ENCODE results near the gene PRDX2. TPM values are rescaled to one million over a fixed set of nuclear protein-coding genes. Genes with fewer than 3 reads are reported as not detected.
A peak's percentile ranks its signal among the peaks of the same experiment; 100 is the strongest.

The PRDX2 gene
- total and polyA plus RNA-seq, 2 experiments from 2014 or later, result 346 to 465 TPM

DNA sequence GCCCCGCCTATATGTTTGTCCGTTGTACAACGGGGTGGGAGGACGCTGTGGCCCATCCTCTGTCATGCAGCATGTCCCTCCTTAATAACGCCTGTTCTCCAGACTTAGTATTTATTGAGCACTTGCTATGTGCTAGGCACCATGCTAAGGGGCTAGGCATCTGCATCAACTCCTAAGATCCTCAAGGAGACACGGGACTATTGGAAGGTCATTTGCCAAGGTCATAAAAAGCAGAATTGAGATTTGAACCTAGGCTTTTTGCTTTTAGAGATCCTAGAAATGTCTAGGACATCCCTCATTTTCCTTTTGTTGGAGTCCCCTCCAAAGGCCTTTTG lies 34.9 kb upstream of the PRDX2 start (continued):
- TF ChIP-seq, protein P1, sequence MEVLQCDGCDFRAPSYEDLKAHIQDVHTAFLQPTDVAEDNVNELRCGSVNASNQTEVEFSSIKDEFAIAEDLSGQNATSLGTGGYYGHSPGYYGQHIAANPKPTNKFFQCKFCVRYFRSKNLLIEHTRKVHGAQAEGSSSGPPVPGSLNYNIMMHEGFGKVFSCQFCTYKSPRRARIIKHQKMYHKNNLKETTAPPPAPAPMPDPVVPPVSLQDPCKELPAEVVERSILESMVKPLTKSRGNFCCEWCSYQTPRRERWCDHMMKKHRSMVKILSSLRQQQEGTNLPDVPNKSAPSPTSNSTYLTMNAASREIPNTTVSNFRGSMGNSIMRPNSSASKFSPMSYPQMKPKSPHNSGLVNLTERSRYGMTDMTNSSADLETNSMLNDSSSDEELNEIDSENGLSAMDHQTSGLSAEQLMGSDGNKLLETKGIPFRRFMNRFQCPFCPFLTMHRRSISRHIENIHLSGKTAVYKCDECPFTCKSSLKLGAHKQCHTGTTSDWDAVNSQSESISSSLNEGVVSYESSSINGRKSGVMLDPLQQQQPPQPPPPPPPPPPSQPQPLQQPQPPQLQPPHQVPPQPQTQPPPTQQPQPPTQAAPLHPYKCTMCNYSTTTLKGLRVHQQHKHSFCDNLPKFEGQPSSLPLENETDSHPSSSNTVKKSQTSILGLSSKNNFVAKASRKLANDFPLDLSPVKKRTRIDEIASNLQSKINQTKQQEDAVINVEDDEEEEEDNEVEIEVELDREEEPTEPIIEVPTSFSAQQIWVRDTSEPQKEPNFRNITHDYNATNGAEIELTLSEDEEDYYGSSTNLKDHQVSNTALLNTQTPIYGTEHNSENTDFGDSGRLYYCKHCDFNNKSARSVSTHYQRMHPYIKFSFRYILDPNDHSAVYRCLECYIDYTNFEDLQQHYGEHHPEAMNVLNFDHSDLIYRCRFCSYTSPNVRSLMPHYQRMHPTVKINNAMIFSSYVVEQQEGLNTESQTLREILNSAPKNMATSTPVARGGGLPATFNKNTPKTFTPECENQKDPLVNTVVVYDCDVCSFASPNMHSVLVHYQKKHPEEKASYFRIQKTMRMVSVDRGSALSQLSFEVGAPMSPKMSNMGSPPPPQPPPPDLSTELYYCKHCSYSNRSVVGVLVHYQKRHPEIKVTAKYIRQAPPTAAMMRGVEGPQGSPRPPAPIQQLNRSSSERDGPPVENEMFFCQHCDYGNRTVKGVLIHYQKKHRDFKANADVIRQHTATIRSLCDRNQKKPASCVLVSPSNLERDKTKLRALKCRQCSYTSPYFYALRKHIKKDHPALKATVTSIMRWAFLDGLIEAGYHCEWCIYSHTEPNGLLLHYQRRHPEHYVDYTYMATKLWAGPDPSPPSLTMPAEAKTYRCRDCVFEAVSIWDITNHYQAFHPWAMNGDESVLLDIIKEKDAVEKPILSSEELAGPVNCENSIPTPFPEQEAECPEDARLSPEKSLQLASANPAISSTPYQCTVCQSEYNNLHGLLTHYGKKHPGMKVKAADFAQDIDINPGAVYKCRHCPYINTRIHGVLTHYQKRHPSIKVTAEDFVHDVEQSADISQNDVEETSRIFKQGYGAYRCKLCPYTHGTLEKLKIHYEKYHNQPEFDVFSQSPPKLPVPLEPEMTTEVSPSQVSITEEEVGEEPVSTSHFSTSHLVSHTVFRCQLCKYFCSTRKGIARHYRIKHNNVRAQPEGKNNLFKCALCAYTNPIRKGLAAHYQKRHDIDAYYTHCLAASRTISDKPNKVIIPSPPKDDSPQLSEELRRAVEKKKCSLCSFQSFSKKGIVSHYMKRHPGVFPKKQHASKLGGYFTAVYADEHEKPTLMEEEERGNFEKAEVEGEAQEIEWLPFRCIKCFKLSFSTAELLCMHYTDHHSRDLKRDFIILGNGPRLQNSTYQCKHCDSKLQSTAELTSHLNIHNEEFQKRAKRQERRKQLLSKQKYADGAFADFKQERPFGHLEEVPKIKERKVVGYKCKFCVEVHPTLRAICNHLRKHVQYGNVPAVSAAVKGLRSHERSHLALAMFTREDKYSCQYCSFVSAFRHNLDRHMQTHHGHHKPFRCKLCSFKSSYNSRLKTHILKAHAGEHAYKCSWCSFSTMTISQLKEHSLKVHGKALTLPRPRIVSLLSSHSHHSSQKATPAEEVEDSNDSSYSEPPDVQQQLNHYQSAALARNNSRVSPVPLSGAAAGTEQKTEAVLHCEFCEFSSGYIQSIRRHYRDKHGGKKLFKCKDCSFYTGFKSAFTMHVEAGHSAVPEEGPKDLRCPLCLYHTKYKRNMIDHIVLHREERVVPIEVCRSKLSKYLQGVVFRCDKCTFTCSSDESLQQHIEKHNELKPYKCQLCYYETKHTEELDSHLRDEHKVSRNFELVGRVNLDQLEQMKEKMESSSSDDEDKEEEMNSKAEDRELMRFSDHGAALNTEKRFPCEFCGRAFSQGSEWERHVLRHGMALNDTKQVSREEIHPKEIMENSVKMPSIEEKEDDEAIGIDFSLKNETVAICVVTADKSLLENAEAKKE (CRISPR knock-in tag; IDR thresholded peaks at IDR 0.05), result no peak
- no peak for TF ChIP-seq EZH2phosphoT487 (IDR thresholded peaks at IDR 0.05; ENCODE audit: unreplicated experiment)
- TF ChIP-seq EZH2 (IDR thresholded peaks at IDR 0.05; ENCODE audit: low read depth, unreplicated experiment), result no peak
- TF ChIP-seq ZNF331 (CRISPR knock-in tag; IDR thresholded peaks at IDR 0.05; ENCODE audit: low read depth), result no peak

DNA sequence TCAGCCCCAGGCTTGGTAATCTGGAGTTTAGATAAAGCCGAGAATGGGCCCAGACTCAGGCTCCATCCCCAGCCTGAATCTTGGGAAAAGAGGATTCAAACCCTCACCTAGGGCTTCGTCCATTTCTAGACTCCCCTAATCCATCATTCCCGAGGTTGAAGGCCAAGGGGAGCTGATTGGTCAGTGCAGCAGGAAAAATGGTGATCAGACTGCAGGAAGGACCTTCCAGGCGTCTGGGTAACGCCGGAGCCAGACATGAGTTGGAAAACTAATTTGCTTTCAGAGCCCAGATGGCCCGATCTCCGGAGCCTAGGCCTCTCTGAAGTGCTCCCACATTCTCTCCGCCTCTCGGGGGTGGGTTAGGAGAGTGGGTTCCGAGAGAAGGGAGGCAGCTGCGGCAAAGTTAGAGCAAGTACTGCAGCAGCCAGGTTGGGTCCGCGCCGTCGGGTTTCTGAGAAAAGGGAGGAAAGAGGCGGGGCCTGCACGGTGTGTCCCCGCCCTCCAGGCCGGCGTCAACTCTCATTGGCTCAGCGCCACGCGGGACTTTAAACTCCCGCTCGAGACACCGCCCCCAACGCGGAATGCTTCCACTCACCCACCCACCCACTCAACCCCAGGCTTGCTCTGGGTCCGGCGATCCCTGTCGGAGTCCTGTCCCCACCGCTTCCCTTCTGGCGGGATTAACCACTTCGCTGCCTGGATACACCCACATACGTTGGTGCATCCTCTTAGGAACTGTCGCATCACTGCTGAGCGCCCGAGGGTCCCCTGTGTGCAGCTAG lies 33.6 kb upstream of the PRDX2 start:
- Histone ChIP-seq H3K27me3 (ENCODE audit: insufficient read depth) (peaks cover 14% of the 10 kb centered on the region), H2AFZ (peak overlapping the region; percentile 63; the same call in 1 of the 2 replicates), H3F3A (replicated peaks; ENCODE audit: low read depth) (peaks cover 55% of the 10 kb centered on the region), H3K4me2 (peak overlapping the region; percentile 90), H3K9me2 (ENCODE audit: insufficient read depth) (no peaks in the 10 kb centered on the region), H3K4me1 (ENCODE audit: insufficient read depth) (peaks cover 37% of the 10 kb centered on the region), H3K27ac (ENCODE audit: low read depth) (no peak overlapping the region), H4K20me1 (replicated peaks; ENCODE audit: insufficient read depth) (peaks cover 11% of the 10 kb centered on the region; the same call in 1 of the 2 replicates), H3K4me3 (peak overlapping the region; percentile 77), H3K79me2 (replicated peaks; ENCODE audit: insufficient read depth) (peaks cover 3% of the 10 kb centered on the region; the same call in 1 of the 2 replicates), H3K36me3 (ENCODE audit: insufficient read depth) (no peaks in the 10 kb centered on the region)
- ATAC-seq (peak; percentile 17), DNase-seq (ENCODE audit: low spot score) (peak; percentile 90)
- H3K27me3 Mint-ChIP-seq (ENCODE audit: insufficient read depth, low read depth, poor library complexity), result peaks cover 34% of the 10 kb centered on the region
- H3K27ac Mint-ChIP-seq, result no peak overlapping the region
- no peaks in the 10 kb centered on the region; the same call in 2 of the 3 replicates for H3K36me3 Mint-ChIP-seq (ENCODE audit: low read depth)
- H3K9me3 Mint-ChIP-seq, result no peaks in the 10 kb centered on the region
- peak overlapping the region; percentile 75 for H3K4me3 Mint-ChIP-seq
- peaks cover 39% of the 10 kb centered on the region for H3K4me1 Mint-ChIP-seq
- TF ChIP-seq EZH2phosphoT487 (IDR thresholded peaks at IDR 0.05; ENCODE audit: unreplicated experiment) (no peak), CREB1 (CRISPR knock-in tag; IDR thresholded peaks at IDR 0.05; ENCODE audit: low read depth) (no peak), POLR2AphosphoS5 (IDR thresholded peaks at IDR 0.05; ENCODE audit: low read depth) (no peak), NANOG (IDR thresholded peaks at IDR 0.05; ENCODE audit: borderline replicate concordance) (no peak), JUNB (IDR thresholded peaks at IDR 0.05; ENCODE audit: unreplicated experiment) (no peak), ZNF331 (CRISPR knock-in tag; IDR thresholded peaks at IDR 0.05; ENCODE audit: low read depth) (no peak)
- TF ChIP-seq, protein P2, sequence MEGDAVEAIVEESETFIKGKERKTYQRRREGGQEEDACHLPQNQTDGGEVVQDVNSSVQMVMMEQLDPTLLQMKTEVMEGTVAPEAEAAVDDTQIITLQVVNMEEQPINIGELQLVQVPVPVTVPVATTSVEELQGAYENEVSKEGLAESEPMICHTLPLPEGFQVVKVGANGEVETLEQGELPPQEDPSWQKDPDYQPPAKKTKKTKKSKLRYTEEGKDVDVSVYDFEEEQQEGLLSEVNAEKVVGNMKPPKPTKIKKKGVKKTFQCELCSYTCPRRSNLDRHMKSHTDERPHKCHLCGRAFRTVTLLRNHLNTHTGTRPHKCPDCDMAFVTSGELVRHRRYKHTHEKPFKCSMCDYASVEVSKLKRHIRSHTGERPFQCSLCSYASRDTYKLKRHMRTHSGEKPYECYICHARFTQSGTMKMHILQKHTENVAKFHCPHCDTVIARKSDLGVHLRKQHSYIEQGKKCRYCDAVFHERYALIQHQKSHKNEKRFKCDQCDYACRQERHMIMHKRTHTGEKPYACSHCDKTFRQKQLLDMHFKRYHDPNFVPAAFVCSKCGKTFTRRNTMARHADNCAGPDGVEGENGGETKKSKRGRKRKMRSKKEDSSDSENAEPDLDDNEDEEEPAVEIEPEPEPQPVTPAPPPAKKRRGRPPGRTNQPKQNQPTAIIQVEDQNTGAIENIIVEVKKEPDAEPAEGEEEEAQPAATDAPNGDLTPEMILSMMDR (conservative IDR thresholded peaks at IDR 0.05; ENCODE audit: low read depth in 2 of 2), result no peak
